SK-N-SH (cell line): Measurements from ENCODE around the gene AJUBA.

Experiments
- CHD2 ChIP-seq: fragments of 150-350 bp; IDR thresholded peaks from 2 replicates; pipeline ENCODE4 v1.6.1; 2018; ENCODE audit warnings: low read length; ENCODE audit not compliant: partially characterized antibody
- EP300 ChIP-seq, 2 experiments: IDR thresholded peaks; 2 replicates each; pipeline versions ENCODE4 v1.4.0 to v1.6.1; 2012; ENCODE audit warnings: borderline replicate concordance in 1 of 2, low read depth in 1 of 2, low read length in 1 of 2
- EZH2phosphoT487 ChIP-seq: fragments of 200-600 bp; sonication (generic); IDR thresholded peaks from 2 replicates; pipeline ENCODE4 v1.6.1; 2017; ENCODE audit warnings: low read depth, mixed run types, mild to moderate bottlenecking, antibody characterized with exemption, moderate library complexity, borderline replicate concordance
- JUND ChIP-seq: IDR thresholded peaks from 2 replicates; pipeline ENCODE4 v1.4.0; 2012
- POLR2AphosphoS5 ChIP-seq: IDR thresholded peaks from 2 replicates; pipeline ENCODE4 v1.6.1; 2012; ENCODE audit warnings: low read depth, low read length
- RAD21 ChIP-seq: IDR thresholded peaks from 2 replicates; pipeline ENCODE4 v1.6.1; 2012; ENCODE audit warnings: mild to moderate bottlenecking, low read length
- TAF1 ChIP-seq: IDR thresholded peaks from 2 replicates; pipeline ENCODE4 v1.6.1; 2012; ENCODE audit warnings: low read depth, mild to moderate bottlenecking, low read length, moderate library complexity, borderline replicate concordance
- TF ChIP-seq, protein P1 (sequence below): fragments of 200-600 bp; sonication (generic); IDR thresholded peaks from 2 replicates; pipeline ENCODE4 v1.6.1; 2017; ENCODE audit warnings: antibody characterized with exemption, mild to moderate bottlenecking, moderate library complexity
- TF ChIP-seq, protein P2 (sequence below): IDR thresholded peaks from 2 replicates; pipeline ENCODE4 v1.4.0; 2012; ENCODE audit warnings: low read depth, borderline replicate concordance

DNA sequence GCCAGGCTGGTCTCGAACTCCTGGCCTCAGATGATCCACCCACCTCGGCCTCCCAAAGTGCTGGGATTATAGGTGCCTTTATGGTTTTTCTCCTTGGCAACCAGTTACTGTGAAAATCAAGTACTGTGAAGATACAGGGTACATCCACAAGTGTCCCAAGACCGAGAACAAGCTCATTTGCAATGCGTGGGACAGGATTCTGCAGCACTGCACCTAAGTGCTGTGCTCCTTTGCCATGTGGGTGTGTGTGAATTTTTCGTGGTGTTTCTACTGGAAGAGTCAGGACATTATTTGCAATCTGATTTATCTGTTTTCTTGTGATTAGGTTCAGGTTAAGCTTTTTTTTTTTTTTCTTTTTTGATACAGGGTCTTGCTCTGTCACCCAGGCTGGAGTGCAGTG, 34.7 kb upstream of the AJUBA start:
- TF ChIP-seq, protein P1, sequence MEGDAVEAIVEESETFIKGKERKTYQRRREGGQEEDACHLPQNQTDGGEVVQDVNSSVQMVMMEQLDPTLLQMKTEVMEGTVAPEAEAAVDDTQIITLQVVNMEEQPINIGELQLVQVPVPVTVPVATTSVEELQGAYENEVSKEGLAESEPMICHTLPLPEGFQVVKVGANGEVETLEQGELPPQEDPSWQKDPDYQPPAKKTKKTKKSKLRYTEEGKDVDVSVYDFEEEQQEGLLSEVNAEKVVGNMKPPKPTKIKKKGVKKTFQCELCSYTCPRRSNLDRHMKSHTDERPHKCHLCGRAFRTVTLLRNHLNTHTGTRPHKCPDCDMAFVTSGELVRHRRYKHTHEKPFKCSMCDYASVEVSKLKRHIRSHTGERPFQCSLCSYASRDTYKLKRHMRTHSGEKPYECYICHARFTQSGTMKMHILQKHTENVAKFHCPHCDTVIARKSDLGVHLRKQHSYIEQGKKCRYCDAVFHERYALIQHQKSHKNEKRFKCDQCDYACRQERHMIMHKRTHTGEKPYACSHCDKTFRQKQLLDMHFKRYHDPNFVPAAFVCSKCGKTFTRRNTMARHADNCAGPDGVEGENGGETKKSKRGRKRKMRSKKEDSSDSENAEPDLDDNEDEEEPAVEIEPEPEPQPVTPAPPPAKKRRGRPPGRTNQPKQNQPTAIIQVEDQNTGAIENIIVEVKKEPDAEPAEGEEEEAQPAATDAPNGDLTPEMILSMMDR = no peak
- TF ChIP-seq EZH2phosphoT487 = no peak
- TF ChIP-seq, protein P2, sequence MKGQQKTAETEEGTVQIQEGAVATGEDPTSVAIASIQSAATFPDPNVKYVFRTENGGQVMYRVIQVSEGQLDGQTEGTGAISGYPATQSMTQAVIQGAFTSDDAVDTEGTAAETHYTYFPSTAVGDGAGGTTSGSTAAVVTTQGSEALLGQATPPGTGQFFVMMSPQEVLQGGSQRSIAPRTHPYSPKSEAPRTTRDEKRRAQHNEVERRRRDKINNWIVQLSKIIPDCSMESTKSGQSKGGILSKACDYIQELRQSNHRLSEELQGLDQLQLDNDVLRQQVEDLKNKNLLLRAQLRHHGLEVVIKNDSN = no peak
- no peak for TF ChIP-seq JUND
- no peak for TF ChIP-seq POLR2AphosphoS5
- no peak for TF ChIP-seq TAF1
- no peak for TF ChIP-seq EP300 (IDR thresholded peaks at IDR 0.05; ENCODE audit: borderline replicate concordance in 1 of 2, low read depth in 1 of 2, low read length in 1 of 2)
- no peak for TF ChIP-seq RAD21
- TF ChIP-seq CHD2 = no peak
